HUDEP-2 (cell line): ENCODE data around the gene ZNF385D.

Experiments used
- DNase-seq, 76 experiments: peaks; one replicate each; lab custom pipeline; 2025; ENCODE audit not compliant: unreplicated experiment in 76 of 76; lab: John Stamatoyannopoulos, UW

ZNF385D gene

DNA sequence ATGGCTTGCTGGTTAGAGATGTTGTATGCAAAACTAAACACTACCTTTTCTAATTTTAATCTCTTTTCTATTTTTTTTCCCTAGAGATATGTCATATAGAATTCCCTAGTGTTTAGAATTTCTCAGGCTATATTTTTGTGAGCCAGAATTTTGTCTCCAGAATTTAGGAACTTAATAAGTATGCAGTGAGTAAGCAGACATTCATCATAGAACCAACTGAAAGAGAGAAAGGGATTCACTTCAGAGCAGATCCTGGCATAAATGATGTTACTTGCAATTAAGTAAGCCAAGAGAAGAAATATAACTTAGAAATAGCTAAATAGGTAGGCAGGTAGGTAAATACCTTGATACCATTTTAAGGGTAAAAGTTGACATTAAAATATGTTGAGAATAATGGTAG lies 288.9 kb downstream of the ZNF385D start:
- no peak for DNase-seq

DNA sequence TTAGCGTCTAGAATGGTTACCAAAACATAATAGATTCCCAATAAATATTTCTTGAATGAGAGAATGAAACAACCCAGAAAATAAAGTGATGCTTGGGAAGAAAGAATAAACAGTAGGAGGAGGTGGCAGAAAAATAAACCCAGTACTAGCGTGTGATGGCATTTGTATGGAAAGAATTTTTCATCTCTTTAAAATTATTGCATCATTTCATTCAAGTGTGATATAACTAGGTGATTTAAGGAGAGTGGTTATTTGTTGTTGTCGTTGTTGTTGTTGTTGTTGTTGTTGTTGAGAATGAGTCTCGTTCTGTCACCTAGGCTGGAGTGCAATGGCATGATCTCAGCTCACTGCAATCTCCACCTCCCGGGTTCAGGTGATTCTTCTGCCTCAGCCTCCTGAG lies 293.9 kb downstream of the ZNF385D start:
- DNase-seq, result no peak

DNA sequence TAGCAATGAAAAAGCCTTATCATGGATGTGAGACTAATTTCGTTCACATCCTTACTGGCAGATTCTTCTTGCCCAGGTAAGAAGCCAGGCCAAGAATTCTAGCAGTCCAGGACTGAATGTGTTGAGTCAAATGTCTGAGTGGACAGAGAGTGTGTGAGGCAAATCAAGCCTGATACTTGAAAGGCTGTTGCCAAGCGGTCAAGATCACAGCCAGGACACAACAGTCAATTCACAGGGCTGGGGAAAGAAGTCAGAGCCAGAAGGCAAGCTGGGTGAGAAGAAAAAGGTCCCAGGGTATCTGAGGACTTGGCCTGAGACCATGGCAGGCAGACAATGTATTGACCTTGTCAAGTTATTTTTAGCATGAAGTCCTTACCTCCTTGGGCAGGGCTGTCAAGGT lies 301.3 kb downstream of the ZNF385D start:
- no peak for DNase-seq

GRCh38 chr3:21447476-21448151 lies 303.4 kb downstream of the ZNF385D start:
- DNase-seq, result no peak

DNA sequence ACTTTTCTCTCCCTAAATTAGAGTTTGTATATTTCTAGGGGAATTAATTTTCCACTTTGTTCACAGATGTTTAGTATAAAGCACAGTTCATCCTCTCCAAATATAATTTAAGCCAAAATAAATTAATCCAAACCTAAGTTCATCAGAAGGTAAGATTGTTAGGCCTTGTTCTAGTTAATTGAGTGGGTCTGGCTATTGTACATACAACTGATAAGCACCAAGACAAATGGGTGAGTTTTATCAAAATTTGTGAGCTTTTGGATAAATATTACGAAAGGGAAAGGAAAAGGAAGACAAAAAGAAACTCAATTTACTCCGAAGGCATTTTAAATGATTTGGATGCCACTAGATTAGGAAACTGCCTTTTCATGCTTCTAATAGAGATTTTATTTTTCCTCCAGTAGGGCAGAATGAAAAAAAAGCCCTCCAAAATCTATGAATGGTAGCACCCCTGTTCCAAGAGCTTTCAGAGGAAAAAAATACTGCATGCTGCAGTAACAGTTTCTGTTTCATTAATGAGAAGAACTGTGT lies 304.0 kb downstream of the ZNF385D start:
- DNase-seq, result no peak

GRCh38 chr3:21446027-21446426 lies 305.0 kb downstream of the ZNF385D start:
- no peak for DNase-seq

- no peak for DNase-seq
These were observed 309.2 kb downstream of the ZNF385D start for GRCh38 chr3:21441821-21442220.

- DNase-seq, result no peak
These were observed 314.2 kb downstream of the ZNF385D start for GRCh38 chr3:21436835-21437234.

GRCh38 chr3:21435871-21436270 lies 315.1 kb downstream of the ZNF385D start:
- DNase-seq, result no peak

DNA sequence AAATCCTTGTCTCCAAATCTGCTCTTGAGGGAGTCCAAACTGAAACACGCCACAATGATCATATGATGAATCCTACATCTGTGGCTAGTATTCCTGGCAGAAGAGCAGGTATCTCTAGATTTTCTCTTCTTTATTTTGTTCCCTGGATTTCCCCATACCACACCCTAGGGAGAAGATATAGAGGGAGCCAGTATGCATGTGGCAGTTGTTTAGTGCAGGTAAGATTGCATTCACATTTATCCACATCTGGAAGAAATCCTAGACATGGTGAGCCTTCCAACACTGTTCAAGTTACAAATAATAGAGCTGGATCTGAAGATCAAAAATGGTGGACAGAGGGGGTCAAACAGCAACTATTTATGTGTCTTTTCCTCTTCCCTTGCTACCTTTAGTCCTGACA lies 316.7 kb downstream of the ZNF385D start:
- no peak for DNase-seq

GRCh38 chr3:21433751-21434150 lies 317.3 kb downstream of the ZNF385D start:
- DNase-seq, result no peak

DNA sequence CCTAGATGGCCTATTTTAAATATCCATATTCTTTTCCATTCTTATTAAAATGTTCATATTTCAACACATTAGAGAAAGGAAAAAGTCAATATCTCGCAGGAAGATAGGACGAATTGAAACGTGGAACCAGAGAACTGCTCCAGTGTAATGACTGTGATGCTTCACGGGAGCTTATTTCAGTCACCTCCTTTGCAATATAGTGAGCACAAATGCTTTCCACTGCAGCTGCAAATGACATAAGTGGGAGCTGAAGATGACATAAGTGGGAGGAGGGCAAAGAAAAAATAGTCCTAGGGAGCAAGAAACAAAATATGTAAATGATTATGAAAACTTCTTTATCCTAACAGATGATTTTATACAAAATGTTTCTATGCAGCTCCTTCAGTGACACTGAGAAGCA lies 324.1 kb downstream of the ZNF385D start:
- DNase-seq, result no peak

GRCh38 chr3:21425715-21426114 lies 325.3 kb downstream of the ZNF385D start:
- DNase-seq, result no peak

DNA sequence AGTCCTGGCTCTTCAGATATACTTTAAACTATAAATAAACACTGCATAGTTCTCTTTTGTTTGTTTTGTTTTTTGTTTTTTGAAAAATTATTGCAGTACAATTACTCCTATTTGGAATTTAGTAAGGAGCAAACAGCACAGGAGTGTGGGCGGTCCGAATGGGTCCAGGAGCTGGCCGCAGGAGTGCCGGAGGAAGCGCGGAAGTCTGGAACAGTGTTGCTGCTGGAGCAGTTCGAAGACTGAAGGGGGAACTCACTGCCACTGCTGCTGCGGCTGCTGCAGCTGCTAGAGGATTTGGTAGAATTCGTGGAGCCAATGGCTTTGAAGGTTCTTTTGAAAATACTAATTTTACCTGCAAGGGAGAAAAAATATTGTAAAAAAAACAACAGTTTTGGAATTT lies 329.9 kb downstream of the ZNF385D start:
- DNase-seq, result no peak

GRCh38 chr3:21417991-21418390 lies 333.0 kb downstream of the ZNF385D start:
- DNase-seq, result no peak

GRCh38 chr3:21414506-21414905 lies 336.5 kb downstream of the ZNF385D start:
- no peak for DNase-seq

DNA sequence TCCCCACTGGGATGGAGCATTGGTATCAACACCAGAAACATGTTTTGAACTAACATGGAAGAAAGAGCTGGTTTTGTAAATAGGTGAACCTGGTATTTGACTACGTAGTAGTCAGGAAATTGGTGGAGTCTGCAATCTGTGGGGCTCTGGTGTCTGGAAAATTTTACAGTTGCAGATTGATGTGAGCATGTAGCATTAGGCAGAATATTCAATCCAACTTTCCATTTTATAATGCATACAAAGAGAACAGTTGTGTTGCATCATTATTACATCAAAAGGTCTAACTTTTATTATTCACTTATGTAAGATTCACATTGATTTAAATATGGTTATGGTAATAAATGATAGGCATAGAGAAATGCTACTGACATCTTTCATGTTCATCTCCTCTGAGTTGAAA lies 340.0 kb downstream of the ZNF385D start:
- DNase-seq, result no peak

GRCh38 chr3:21409401-21409800 lies 341.6 kb downstream of the ZNF385D start:
- DNase-seq, result no peak

- DNase-seq, result no peak
These were observed 343.3 kb downstream of the ZNF385D start for GRCh38 chr3:21407743-21408142.

DNA sequence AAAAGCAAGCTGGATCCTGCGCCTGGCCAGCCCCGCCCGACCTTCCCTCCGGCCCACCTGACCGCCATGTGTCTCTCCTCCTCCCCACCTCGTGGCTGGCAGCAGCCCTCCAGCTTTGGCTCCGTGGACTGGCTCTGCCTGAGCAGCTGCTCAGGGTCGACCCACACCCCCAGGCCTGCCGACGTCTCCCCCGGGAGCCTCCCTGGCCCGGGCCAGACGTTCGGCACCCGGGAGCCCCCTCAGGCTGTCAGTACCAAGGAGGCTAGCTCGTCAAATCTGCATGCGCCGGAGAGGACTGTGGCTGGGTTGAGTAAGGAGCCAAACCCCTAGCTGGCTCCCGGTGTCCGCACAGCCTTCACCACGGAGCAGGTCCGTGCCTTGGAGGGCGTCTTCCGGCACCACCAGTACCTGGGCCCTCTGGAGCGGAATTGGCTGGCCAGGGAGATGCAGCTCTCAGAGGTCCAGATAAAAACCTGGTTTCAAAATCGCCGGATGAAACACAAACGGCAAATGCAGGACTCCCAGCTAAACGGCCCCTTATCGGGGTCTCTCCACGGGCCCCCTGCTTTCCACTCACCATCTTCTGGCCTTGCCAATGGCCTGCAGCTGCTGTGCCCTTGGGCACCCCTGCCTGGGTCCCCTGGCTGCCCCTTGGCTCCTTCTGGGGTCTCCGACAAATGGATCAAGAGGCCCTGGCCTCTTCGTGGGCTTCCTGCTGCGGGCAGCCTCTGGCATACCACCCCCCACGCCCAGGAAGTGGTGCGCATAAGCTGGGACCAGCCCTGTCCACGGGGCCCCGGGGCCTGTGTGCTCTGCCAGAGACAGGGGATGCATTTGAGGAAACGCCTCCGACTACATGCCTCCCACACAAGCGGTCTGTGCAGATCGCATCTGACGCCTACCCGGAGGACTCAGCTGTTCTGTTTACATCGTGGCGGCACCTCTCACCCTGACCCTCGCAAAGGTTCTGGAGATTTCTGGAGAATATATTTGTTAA lies 345.0 kb downstream of the ZNF385D start:
- no peak for DNase-seq

DNA sequence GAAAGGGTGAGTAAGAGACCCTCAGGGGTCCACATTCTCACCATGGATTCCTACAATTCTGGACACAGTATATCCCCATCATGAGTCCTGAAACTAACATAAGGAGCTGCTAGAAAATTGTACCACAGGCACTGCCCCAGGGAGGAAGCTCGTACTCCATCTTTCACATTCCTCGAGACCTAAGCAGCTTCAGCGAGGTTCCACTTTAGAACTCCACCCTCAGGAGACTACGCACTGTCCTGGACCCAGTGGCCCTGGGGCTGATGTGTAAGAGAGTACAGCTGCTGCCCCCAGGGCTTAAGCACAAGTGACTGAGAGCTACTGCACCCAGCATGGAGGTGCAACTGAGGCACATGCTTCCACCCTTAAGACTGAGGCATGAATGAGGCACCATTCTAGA lies 352.5 kb downstream of the ZNF385D start:
- no peak for DNase-seq
